Tibial nerve (tissue), 3 donors: ENCODE data around the gene PRSS12.

ENCODE experiments used
- POLR2A ChIP-seq, 2 donors: fragments of 450-650 bp; IDR thresholded peaks; one replicate each; pipeline ENCODE4 v1.6.1; 2017; ENCODE audit warnings: antibody characterized with exemption in 2 of 2, mild to moderate bottlenecking in 2 of 2, moderate library complexity in 2 of 2
- TF ChIP-seq, protein P1 (sequence below), 5 experiments: fragments of 200-600 bp in 3 of 5; fragments of 450-650 bp in 2 of 5; sonication (generic) in 3 of 5; IDR thresholded peaks; one replicate each; pipeline ENCODE4 v1.5.1; 2016 to 2019; ENCODE audit warnings: antibody characterized with exemption in 5 of 5, mild to moderate bottlenecking in 3 of 5, moderate library complexity in 2 of 5

DNA sequence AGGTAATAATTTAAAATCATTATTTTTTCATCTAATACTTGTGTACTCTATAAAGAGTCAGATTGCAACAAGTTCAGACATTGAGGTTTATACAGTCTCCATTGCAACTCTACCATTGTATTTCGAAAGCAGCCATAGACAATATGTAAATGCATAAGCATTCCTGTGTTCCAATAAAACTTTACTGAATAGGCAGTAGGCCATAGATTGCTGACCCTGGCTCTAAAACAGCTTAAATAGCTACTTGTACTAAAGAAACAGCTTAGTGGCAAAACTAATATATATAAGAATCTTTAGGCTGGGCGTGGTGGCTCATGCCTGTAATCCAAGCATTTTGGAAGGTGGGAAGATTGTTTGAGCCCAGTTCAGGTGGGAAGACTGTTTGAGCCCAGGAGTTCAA, 115.3 kb downstream of the PRSS12 start:
- TF ChIP-seq, protein P1, sequence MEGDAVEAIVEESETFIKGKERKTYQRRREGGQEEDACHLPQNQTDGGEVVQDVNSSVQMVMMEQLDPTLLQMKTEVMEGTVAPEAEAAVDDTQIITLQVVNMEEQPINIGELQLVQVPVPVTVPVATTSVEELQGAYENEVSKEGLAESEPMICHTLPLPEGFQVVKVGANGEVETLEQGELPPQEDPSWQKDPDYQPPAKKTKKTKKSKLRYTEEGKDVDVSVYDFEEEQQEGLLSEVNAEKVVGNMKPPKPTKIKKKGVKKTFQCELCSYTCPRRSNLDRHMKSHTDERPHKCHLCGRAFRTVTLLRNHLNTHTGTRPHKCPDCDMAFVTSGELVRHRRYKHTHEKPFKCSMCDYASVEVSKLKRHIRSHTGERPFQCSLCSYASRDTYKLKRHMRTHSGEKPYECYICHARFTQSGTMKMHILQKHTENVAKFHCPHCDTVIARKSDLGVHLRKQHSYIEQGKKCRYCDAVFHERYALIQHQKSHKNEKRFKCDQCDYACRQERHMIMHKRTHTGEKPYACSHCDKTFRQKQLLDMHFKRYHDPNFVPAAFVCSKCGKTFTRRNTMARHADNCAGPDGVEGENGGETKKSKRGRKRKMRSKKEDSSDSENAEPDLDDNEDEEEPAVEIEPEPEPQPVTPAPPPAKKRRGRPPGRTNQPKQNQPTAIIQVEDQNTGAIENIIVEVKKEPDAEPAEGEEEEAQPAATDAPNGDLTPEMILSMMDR (IDR thresholded peaks at IDR 0.05) = no peak
- no peak for TF ChIP-seq POLR2A (IDR thresholded peaks at IDR 0.05)
